Anterior cingulate cortex (tissue), 58 donors: Measurements from ENCODE around the gene HNRNPA1.

Experiments used
- DNase-seq, 58 donors: peaks; one replicate each; lab custom pipeline; 2025; lab: John Stamatoyannopoulos, UW

HNRNPA1 gene

GRCh38 chr12:54329759-54330158 is 49.2 kb downstream of the HNRNPA1 start:
- no peak for DNase-seq

GRCh38 chr12:54330442-54330841 is 49.9 kb downstream of the HNRNPA1 start:
- no peak for DNase-seq

GRCh38 chr12:54331461-54331860 is 50.9 kb downstream of the HNRNPA1 start:
- no peak for DNase-seq

GRCh38 chr12:54333420-54334034 is 53.0 kb downstream of the HNRNPA1 start:
- DNase-seq = no peak
